Measurements from ENCODE around the gene SMURF2. TPM values are rescaled to one million over a fixed set of nuclear protein-coding genes. Genes with fewer than 3 reads are reported as not detected.

SMURF2 gene
- total RNA-seq, 1 experiment from 2014 or later: 127 TPM

GRCh38 chr17:64506201-64506575 is 155.9 kb downstream of the SMURF2 start, which contains the start of gene DDX5 (continued):
- TF ChIP-seq POLR2AphosphoS5 (IDR thresholded peaks at IDR 0.05; ENCODE audit: low read depth, low read length): peak; percentile 100
- TF ChIP-seq FOSL1 (IDR thresholded peaks at IDR 0.05; ENCODE audit: low read depth): no peak
- TF ChIP-seq EZH2 (IDR thresholded peaks at IDR 0.05): no peak

- ATAC-seq: peak; percentile 39
- POLR2A ChIA-PET: interaction anchor here (0.5 to 3.1 kb wide), 34 partner anchors 8 to 663 kb away, joined by 3 to 119 read pairs (median 4); partner anchors contain the start of genes POLG2 and SMARCD2
- peak; percentile 59 for DNase-seq (ENCODE audit: low read depth, low spot score)
- peaks cover 94% of the 10 kb centered on the region for H3K79me2 ChIP-seq (ENCODE audit: insufficient read depth, low read length)
- peak overlapping the region; percentile 93 to 95 for H3K4me3 ChIP-seq (replicated peaks in 1 of 2; ENCODE audit: low read depth in 1 of 2, low read length in 2 of 2)
- no peaks in the 10 kb centered on the region for H3K9me2 ChIP-seq (ENCODE audit: insufficient read depth)
- H4K20me1 ChIP-seq (ENCODE audit: insufficient read depth): peaks cover 56% of the 10 kb centered on the region; the same call in 1 of the 2 replicates
- H3K9ac ChIP-seq (ENCODE audit: low read length): peak overlapping the region; percentile 99
- H3K4me1 ChIP-seq (ENCODE audit: control insufficient read depth in 1 of 2, insufficient read depth in 2 of 2, low read length in 2 of 2): peaks cover 12 to 38% of the 10 kb centered on the region in 2 experiments
- peak overlapping the region; percentile 87 for H3K4me2 ChIP-seq (ENCODE audit: low read length)
- H3K36me3 ChIP-seq (ENCODE audit: control insufficient read depth in 1 of 2, insufficient read depth in 2 of 2, low read length in 2 of 2): peaks cover 61 to 71% of the 10 kb centered on the region in 2 experiments
- no peak overlapping the region for H2AFZ ChIP-seq (ENCODE audit: low read depth, low read length, poor library complexity, severe bottlenecking)
- H3K27me3 ChIP-seq (ENCODE audit: insufficient read depth, low read length): no peaks in the 10 kb centered on the region
- intact Hi-C loops (cut with micrococcal nuclease): loop anchor here (1.0 to 5.0 kb wide), 2 partner anchors 8 to 142 kb away; partner anchors contain the start of gene POLG2
- no peaks in the 10 kb centered on the region for H3K9me3 ChIP-seq (ENCODE audit: control insufficient read depth in 1 of 2, insufficient read depth in 1 of 2, low read depth in 1 of 2, low read length in 2 of 2)
- peak overlapping the region; percentile 90 for H3K27ac ChIP-seq (ENCODE audit: low read depth, low read length)
- CTCF ChIA-PET: interaction anchor here (1.2 to 2.3 kb wide), 4 partner anchors 8 to 224 kb away, joined by 3 to 14 read pairs (median 8); partner anchors contain the start of gene POLG2
- RAD21 ChIA-PET (ENCODE audit: low non-redundant PET in 1 of 2, low total read pairs in 2 of 2, uncharacterized antibody in 2 of 2, unreplicated experiment in 2 of 2): no interaction called here
- BruUV-seq (replicated peaks): TSS peak; percentile 37
- TF ChIP-seq SRF (IDR thresholded peaks at IDR 0.05; ENCODE audit: low read depth) (no peak), SP1 (IDR thresholded peaks at IDR 0.05; ENCODE audit: low read depth) (no peak; the same call in 1 of the 2 replicates), ZBTB33 (IDR thresholded peaks at IDR 0.05; ENCODE audit: extremely low read depth, insufficient replicate concordance, low read length) (no peak), POLR2A (IDR thresholded peaks at IDR 0.05; ENCODE audit: borderline replicate concordance, extremely low read depth, insufficient read depth, insufficient read length) (no peak), EZH2 (IDR thresholded peaks at IDR 0.05) (no peak), CBX3 (IDR thresholded peaks at IDR 0.05; ENCODE audit: low read depth) (no peak), EZH2phosphoT487 (IDR thresholded peaks at IDR 0.05; ENCODE audit: borderline replicate concordance) (no peak), ZFX (IDR thresholded peaks at IDR 0.05) (peak; percentile 61; the same call in 1 of the 2 replicates), MAX (IDR thresholded peaks at IDR 0.05) (peak; percentile 85), ZNF274 (IDR thresholded peaks at IDR 0.05; ENCODE audit: low read depth, low read length) (no peak), CEBPB (IDR thresholded peaks at IDR 0.05; ENCODE audit: low read depth) (no peak), YY1 (IDR thresholded peaks at IDR 0.05; ENCODE audit: extremely low read depth, insufficient replicate concordance, low read depth, low read length) (peak; percentile 97), REST (IDR thresholded peaks at IDR 0.05; ENCODE audit: low read depth) (no peak), SIN3A (IDR thresholded peaks at IDR 0.05; ENCODE audit: low read depth) (peak; percentile 49; the same call in 1 of the 2 replicates), JUND (IDR thresholded peaks at IDR 0.05) (no peak), POLR2AphosphoS5 (IDR thresholded peaks at IDR 0.05; ENCODE audit: low read depth, low read length) (peak; percentile 79), FOSL1 (IDR thresholded peaks at IDR 0.05; ENCODE audit: low read depth) (no peak), EGR1 (IDR thresholded peaks at IDR 0.05; ENCODE audit: low read depth) (peak; percentile 53; the same call in 1 of the 2 replicates)
These were observed 156.5 kb downstream of the SMURF2 start for GRCh38 chr17:64505340-64506200.

Data from HCT116 (cell line).